Naive thymus-derived CD4-positive, alpha-beta T cell (primary cell): Measurements from ENCODE around the gene ITGA5. TPM values are rescaled to one million over a fixed set of nuclear protein-coding genes. Genes with fewer than 3 reads are reported as not detected.

ENCODE experiments used
- ATAC-seq: fragments of 150-1000 bp; cut with Tn5 transposase; 2 replicates; pipeline ENCODE4 v1.10.0; 2021; ENCODE audit warnings: mild to moderate bottlenecking, moderate library complexity
- CTCF ChIA-PET: fragments of 350-600 bp; sonication (Branson Sonifier 250); formaldehyde crosslinking; loops from one replicate; lab custom pipeline; 2021; ENCODE audit warnings: antibody characterized with exemption; lab: Charles Lee
- POLR2A ChIA-PET: fragments of 350-600 bp; sonication (Branson Sonifier 250); formaldehyde crosslinking; loops from one replicate; lab custom pipeline; 2021; ENCODE audit warnings: antibody characterized with exemption, inconsistent platforms; lab: Charles Lee
- DNase-seq, 9 donors: peaks; one replicate each; pipeline versions ENCODE4 v3.0.0 to v3.0.0-alpha.2; 2020 to 2022; ENCODE audit warnings: mixed read lengths in 1 of 9
- H3K27ac ChIP-seq: one replicate; pipeline ENCODE4 v1.7.0; 2013; ENCODE audit warnings: mild to moderate bottlenecking, low read depth, low read length, moderate library complexity
- H3K27me3 ChIP-seq, 2 donors: one replicate each; pipeline ENCODE4 v1.7.0; 2013; ENCODE audit warnings: low read length in 2 of 2, mild to moderate bottlenecking in 2 of 2, moderate library complexity in 2 of 2; ENCODE audit not compliant: control insufficient read depth in 2 of 2, insufficient read depth in 2 of 2
- H3K36me3 ChIP-seq, 3 experiments: 1 replicate in 2 of 3; 2 replicates in 1 of 3; pipeline ENCODE4 v1.7.0; 2013; ENCODE audit warnings: low read length in 3 of 3, mild to moderate bottlenecking in 3 of 3, moderate library complexity in 1 of 3; ENCODE audit not compliant: insufficient read depth in 3 of 3, control insufficient read depth in 2 of 3
- H3K4me1 ChIP-seq, 2 donors: one replicate each; pipeline ENCODE4 v1.7.0; 2013; ENCODE audit warnings: low read length in 2 of 2, mild to moderate bottlenecking in 2 of 2, moderate library complexity in 1 of 2; ENCODE audit not compliant: control insufficient read depth in 2 of 2, insufficient read depth in 2 of 2
- H3K4me3 ChIP-seq: 2 replicates; pipeline ENCODE4 v1.7.0; 2013; ENCODE audit warnings: mild to moderate bottlenecking, low read length
- H3K9me3 ChIP-seq, 3 experiments: 1 replicate in 2 of 3; 2 replicates in 1 of 3; pipeline ENCODE4 v1.7.0; 2013; ENCODE audit warnings: low read length in 3 of 3; ENCODE audit not compliant: control insufficient read depth in 2 of 3
- H3K27ac Mint-ChIP-seq, 9 donors: one replicate each; pipeline ENCODE4 v1.8.0; 2020 to 2022; ENCODE audit warnings: mixed read lengths in 9 of 9, mild to moderate bottlenecking in 8 of 9, moderate library complexity in 5 of 9, inconsistent platforms in 2 of 9
- H3K27me3 Mint-ChIP-seq, 5 donors: one replicate each; pipeline ENCODE4 v1.8.0; 2021 to 2022; ENCODE audit warnings: mixed read lengths in 5 of 5, mild to moderate bottlenecking in 1 of 5
- H3K36me3 Mint-ChIP-seq, 5 donors: one replicate each; pipeline ENCODE4 v1.8.0; 2020 to 2022; ENCODE audit warnings: mixed read lengths in 5 of 5, mild to moderate bottlenecking in 3 of 5, inconsistent platforms in 1 of 5
- H3K4me1 Mint-ChIP-seq, 7 donors: one replicate each; pipeline ENCODE4 v1.8.0; 2020 to 2022; ENCODE audit warnings: mixed read lengths in 7 of 7, mild to moderate bottlenecking in 3 of 7, inconsistent platforms in 1 of 7
- H3K4me3 Mint-ChIP-seq, 10 donors: one replicate each; pipeline ENCODE4 v1.8.0; 2020 to 2022; ENCODE audit warnings: mild to moderate bottlenecking in 10 of 10, mixed read lengths in 10 of 10, moderate library complexity in 6 of 10, inconsistent platforms in 2 of 10
- H3K9me3 Mint-ChIP-seq, 11 donors: one replicate each; pipeline ENCODE4 v1.8.0; 2020 to 2022; ENCODE audit warnings: mixed read lengths in 11 of 11, mild to moderate bottlenecking in 4 of 11, inconsistent platforms in 1 of 11, moderate library complexity in 1 of 11
- intact Hi-C, 2 donors: fragments of 100-400 bp; cut with micrococcal nuclease; formaldehyde crosslinking; loops; one replicate each; pipeline ENCODE4 v1.15.1; 2023
- polyA plus RNA-seq, 2 donors: library from polyadenylated mRNA; unstranded; fragments of 300-500 nt; fragmentation: Illumina TruSeq; gene quantifications; one replicate each; pipeline ENCODE4 v1.2.3, GENCODE V29; 2021
- total RNA-seq, 6 experiments: library from RNA in 5 of 6; stranded (reverse) in 5 of 6; gene quantifications; 1 replicate in 5 of 6; 2 replicates in 1 of 6; pipeline ENCODE4 v1.2.3 and lab custom pipeline; 2021 to 2026

Gene ITGA5
- total and polyA plus RNA-seq, 7 experiments from 2014 or later = 26.5 to 169 (median 110) TPM

DNA sequence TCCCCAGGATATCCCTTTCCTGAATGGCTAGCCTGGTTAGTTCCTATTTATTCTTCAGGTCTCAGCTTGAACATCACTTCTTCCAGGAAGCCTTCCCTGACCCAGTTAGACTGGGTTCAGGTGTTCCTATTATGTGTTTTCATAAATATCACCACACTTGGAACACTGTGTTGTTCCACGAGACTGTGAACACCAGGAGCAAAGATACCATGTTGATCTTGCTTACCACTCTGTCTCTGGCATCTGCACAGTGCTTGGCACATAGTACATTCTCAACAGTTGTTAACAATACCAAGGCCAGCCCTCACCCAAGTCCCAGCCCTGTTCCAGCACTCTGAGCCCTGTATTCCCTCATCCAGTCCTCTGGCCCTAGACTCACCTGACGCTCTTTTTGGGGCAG lies 20.8 kb downstream of the ITGA5 start:
- ATAC-seq (no peak), DNase-seq (no peak)
- Mint-ChIP-seq H3K27me3 (no peaks in the 10 kb centered on the region), H3K4me1 (peaks cover 19 to 38% (median 20%) of the 10 kb centered on the region in 7 donors), H3K4me3 (no peak overlapping the region), H3K36me3 (peaks cover 9 to 68% (median 28%) of the 10 kb centered on the region in 5 donors), H3K9me3 (no peaks in the 10 kb centered on the region), H3K27ac (peak overlapping the region in 3 of 9 donors; percentile 36 to 56 (median 41))
- Histone ChIP-seq H3K9me3 (no peaks in the 10 kb centered on the region), H3K4me3 (no peak overlapping the region), H3K36me3 (peaks cover 48 to 86% (median 52%) of the 10 kb centered on the region in 3 experiments), H3K27ac (no peak overlapping the region), H3K4me1 (no peaks in the 10 kb centered on the region), H3K27me3 (no peaks in the 10 kb centered on the region)
- intact Hi-C loops = no loop called here
- CTCF ChIA-PET = interaction anchor here (1.4 to 12.0 kb wide), 9 partner anchors 12 to 100 kb away, joined by 3 to 452 read pairs (median 13); partner anchors contain the start of genes GTSF1, ITGA5, NCKAP1L and ZNF385A
- POLR2A ChIA-PET = interaction anchor here (1.7 to 7.7 kb wide), 4 partner anchors 12 to 41 kb away, joined by 6 to 71 read pairs (median 24); partner anchors contain the start of gene ITGA5

DNA sequence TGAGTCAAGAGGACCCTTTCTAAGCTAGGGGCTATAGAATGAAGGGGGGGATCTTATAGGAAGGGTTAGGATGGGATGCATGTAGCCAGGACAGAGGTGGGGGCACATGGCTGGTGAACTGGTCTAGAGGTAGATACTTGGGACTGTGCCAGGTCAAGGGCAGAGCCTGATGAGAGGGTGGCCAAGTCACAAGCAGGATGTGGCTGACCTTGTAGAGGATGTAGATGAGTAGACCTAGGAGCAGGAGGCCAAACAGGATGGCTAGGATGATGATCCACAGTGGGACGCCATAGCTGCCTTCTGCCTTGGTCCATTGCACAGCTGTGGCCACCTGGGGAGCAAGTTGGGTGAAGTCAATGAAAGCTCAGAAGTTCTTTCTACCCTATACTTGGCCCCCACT lies 21.9 kb downstream of the ITGA5 start:
- H3K9me3 ChIP-seq = no peaks in the 10 kb centered on the region
- Mint-ChIP-seq H3K27ac (peak overlapping the region in 3 of 9 donors; percentile 34 to 80 (median 45)), H3K4me1 (peaks cover 15 to 42% (median 25%) of the 10 kb centered on the region in 7 donors), H3K36me3 (peaks cover 9 to 61% (median 28%) of the 10 kb centered on the region in 5 donors), H3K4me3 (no peak overlapping the region), H3K9me3 (no peaks in the 10 kb centered on the region), H3K27me3 (no peaks in the 10 kb centered on the region)
- H3K27me3 ChIP-seq = no peaks in the 10 kb centered on the region
- DNase-seq = no peak
- H3K27ac ChIP-seq = no peak overlapping the region
- intact Hi-C loops = no loop called here
- H3K36me3 ChIP-seq = peaks cover 43 to 78% (median 45%) of the 10 kb centered on the region in 3 experiments
- ChIA-PET POLR2A (interaction anchor here (0.9 to 4.0 kb wide), 4 partner anchors 16 to 116 kb away, joined by 3 to 31 read pairs (median 4); no protein-coding TSS in a partner anchor), CTCF (interaction anchor here (3.2 to 12.0 kb wide), 4 partner anchors 17 to 45 kb away, joined by 20 to 452 read pairs (median 152); partner anchors contain the start of gene ITGA5)
- H3K4me3 ChIP-seq = no peak overlapping the region
- no peak for ATAC-seq
- H3K4me1 ChIP-seq = no peaks in the 10 kb centered on the region

DNA sequence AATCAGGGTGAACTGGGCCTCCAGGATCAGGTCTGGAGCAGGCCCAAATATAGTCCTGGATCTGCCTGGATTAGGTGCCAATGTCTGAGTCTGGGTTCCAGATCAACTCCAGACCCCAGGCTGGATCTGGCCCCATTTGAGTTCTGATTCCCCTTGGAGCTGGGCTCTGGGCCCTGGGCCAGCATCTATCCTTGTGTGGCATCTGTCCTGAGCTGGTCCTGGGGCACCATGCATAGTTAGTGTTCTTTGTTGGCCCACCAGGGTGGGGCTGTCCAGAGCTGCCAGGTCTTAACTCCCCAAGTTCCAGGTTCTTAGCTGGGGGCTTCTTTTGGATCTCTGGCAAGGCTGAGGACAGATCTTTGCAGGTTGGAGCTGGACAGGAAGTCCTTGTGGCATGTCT lies 23.5 kb downstream of the ITGA5 start:
- Mint-ChIP-seq H3K4me3 (no peak overlapping the region), H3K9me3 (no peaks in the 10 kb centered on the region), H3K27me3 (no peaks in the 10 kb centered on the region), H3K36me3 (peaks cover 9 to 49% (median 27%) of the 10 kb centered on the region in 5 donors), H3K27ac (peak overlapping the region in 2 of 9 donors; percentile 21 to 56), H3K4me1 (peaks cover 23 to 45% (median 33%) of the 10 kb centered on the region in 7 donors)
- Histone ChIP-seq H3K27ac (no peak overlapping the region), H3K9me3 (no peaks in the 10 kb centered on the region), H3K27me3 (no peaks in the 10 kb centered on the region), H3K4me3 (no peak overlapping the region), H3K4me1 (peaks cover 4 to 5% of the 10 kb centered on the region in 2 donors), H3K36me3 (peaks cover 30 to 62% (median 38%) of the 10 kb centered on the region in 3 experiments)
- intact Hi-C loops = no loop called here
- no peak for DNase-seq
- POLR2A ChIA-PET = interaction anchor here (0.7 kb wide), 1 partner anchor 23 kb away, joined by 3 read pairs; no protein-coding TSS in a partner anchor
- CTCF ChIA-PET = interaction anchor here (0.8 to 12.0 kb wide), 5 partner anchors 9 to 46 kb away, joined by 3 to 452 read pairs (median 3); partner anchors contain the start of gene ZNF385A
- no peak for ATAC-seq

DNA sequence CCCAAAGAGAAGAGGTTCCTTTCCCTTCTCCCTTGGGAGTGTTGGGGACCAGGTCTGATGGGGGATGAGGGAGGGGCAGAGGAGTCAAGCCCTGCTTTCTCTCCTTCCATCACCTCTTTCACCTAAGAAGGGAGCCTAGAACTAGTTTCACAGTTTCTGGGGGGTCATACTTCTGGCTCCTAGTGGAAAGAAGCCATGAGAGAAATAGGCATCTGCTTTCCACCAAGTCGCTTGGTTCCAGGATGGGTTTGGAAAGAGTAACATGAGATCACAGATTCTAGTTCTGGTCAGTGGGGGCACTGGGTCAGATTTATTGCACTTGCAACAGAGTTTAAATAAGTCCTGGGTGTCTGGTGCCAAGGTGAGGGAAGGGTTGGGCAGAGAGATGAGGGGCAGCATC lies 24.1 kb downstream of the ITGA5 start:
- peaks cover 9 to 49% (median 27%) of the 10 kb centered on the region in 5 donors for H3K36me3 Mint-ChIP-seq
- H3K27ac Mint-ChIP-seq = peak overlapping the region in 3 of 9 donors; percentile 25 to 70 (median 37)
- no peaks in the 10 kb centered on the region for H3K9me3 ChIP-seq
- no peak for DNase-seq
- peaks cover 4 to 5% of the 10 kb centered on the region in 2 donors for H3K4me1 ChIP-seq
- POLR2A ChIA-PET = no interaction called here
- peaks cover 23 to 43% (median 32%) of the 10 kb centered on the region in 7 donors for H3K4me1 Mint-ChIP-seq
- no peaks in the 10 kb centered on the region for H3K27me3 Mint-ChIP-seq
- H3K9me3 Mint-ChIP-seq = no peaks in the 10 kb centered on the region
- ATAC-seq = no peak
- H3K4me3 ChIP-seq = no peak overlapping the region
- CTCF ChIA-PET = interaction anchor here (0.6 to 12.0 kb wide), 3 partner anchors 8 to 47 kb away, joined by 3 to 452 read pairs (median 3); no protein-coding TSS in a partner anchor
- no peak overlapping the region for H3K27ac ChIP-seq
- H3K4me3 Mint-ChIP-seq = no peak overlapping the region
- no peaks in the 10 kb centered on the region for H3K27me3 ChIP-seq
- peaks cover 29 to 56% (median 38%) of the 10 kb centered on the region in 3 experiments for H3K36me3 ChIP-seq
- intact Hi-C loops = loop anchor here in 1 of 2 donors (5.0 kb wide), 1 partner anchor 102 kb away; the partner anchor contains the start of gene NCKAP1L

DNA sequence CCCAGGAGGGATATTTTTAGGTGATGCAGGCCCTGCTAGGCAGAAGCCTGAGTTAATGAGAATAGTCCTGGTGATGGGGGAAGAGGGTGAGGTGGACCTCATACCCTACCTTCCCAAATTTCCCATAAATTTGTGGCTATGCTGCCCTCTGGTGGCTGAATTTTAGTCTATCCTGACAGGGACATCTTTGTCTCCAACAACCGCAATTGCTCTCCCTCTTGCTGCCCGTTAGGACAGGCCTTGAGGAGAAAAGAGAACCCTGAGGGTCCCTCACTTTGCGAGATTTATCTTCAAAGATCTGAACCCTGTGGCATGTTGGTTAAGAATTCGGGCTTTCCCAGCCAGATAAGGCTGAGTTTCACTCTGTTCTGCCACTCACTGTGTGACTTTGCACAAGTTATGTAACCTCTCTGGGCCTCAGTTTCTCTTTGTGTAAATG lies 24.8 kb downstream of the ITGA5 start:
- Mint-ChIP-seq H3K9me3 (no peaks in the 10 kb centered on the region), H3K27me3 (no peaks in the 10 kb centered on the region), H3K36me3 (peaks cover 8 to 48% (median 25%) of the 10 kb centered on the region in 5 donors), H3K4me1 (peaks cover 27 to 46% (median 36%) of the 10 kb centered on the region in 7 donors), H3K4me3 (peak overlapping the region in 6 of 10 donors; percentile 16 to 40 (median 26)), H3K27ac (peak overlapping the region in 6 of 9 donors; percentile 14 to 65 (median 53))
- POLR2A ChIA-PET = interaction anchor here (1.4 kb wide), 1 partner anchor 42 kb away, joined by 3 read pairs; no protein-coding TSS in a partner anchor
- intact Hi-C loops = loop anchor here in 1 of 2 donors (5.0 kb wide), 1 partner anchor 103 kb away; the partner anchor contains the start of gene NCKAP1L
- Histone ChIP-seq H3K27me3 (no peaks in the 10 kb centered on the region), H3K4me1 (peaks cover 4 to 5% of the 10 kb centered on the region in 2 donors), H3K4me3 (no peak overlapping the region), H3K9me3 (no peaks in the 10 kb centered on the region), H3K36me3 (peaks cover 25 to 50% (median 32%) of the 10 kb centered on the region in 3 experiments), H3K27ac (no peak overlapping the region)
- DNase-seq (peak in 3 of 9 donors; percentile 13 to 42 (median 26)), ATAC-seq (peak; percentile 43)
- CTCF ChIA-PET = interaction anchor here (1.0 to 1.2 kb wide), 3 partner anchors 26 to 50 kb away, joined by 3 to 7 read pairs (median 4); no protein-coding TSS in a partner anchor

DNA sequence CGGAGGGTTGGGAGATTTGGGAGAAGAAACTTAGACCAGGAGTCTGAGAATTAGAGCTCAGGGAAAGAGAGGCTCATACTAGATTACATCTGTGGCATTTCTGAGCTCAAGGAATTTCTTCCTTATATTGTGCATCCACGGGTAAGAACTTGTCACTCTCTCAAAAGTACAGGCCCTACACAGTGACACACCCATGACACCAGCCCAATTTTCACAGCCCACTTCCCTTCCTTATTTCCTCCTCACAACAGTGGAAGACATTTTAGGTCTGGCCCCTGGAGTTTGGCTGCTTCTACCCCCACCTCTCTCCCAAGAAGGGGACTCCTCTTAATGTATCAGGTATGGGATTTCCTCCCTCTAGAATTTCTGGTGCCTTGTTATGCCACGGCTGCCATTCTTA lies 25.3 kb downstream of the ITGA5 start:
- ATAC-seq = peak; percentile 55
- intact Hi-C loops = loop anchor here in 1 of 2 donors (5.0 kb wide), 1 partner anchor 104 kb away; the partner anchor contains the start of gene NCKAP1L
- Histone ChIP-seq H3K27ac (no peak overlapping the region), H3K4me3 (no peak overlapping the region), H3K27me3 (no peaks in the 10 kb centered on the region), H3K4me1 (peaks cover 4 to 5% of the 10 kb centered on the region in 2 donors), H3K36me3 (peaks cover 23 to 45% (median 29%) of the 10 kb centered on the region in 3 experiments), H3K9me3 (no peaks in the 10 kb centered on the region)
- H3K27me3 Mint-ChIP-seq = no peaks in the 10 kb centered on the region
- peak overlapping the region in 5 of 9 donors; percentile 14 to 64 (median 38) for H3K27ac Mint-ChIP-seq
- no peak for DNase-seq
- CTCF ChIA-PET = interaction anchor here (0.5 to 2.2 kb wide), 11 partner anchors 10 to 141 kb away, joined by 3 to 10 read pairs (median 4); no protein-coding TSS in a partner anchor
- peak overlapping the region in 6 of 10 donors; percentile 23 to 58 (median 31) for H3K4me3 Mint-ChIP-seq
- peaks cover 5 to 44% (median 22%) of the 10 kb centered on the region in 5 donors for H3K36me3 Mint-ChIP-seq
- peaks cover 24 to 44% (median 32%) of the 10 kb centered on the region in 7 donors for H3K4me1 Mint-ChIP-seq
- POLR2A ChIA-PET = interaction anchor here (1.0 to 1.4 kb wide), 3 partner anchors 34 to 72 kb away, joined by 3 to 4 read pairs (median 3); no protein-coding TSS in a partner anchor
- H3K9me3 Mint-ChIP-seq = no peaks in the 10 kb centered on the region
